K562 (cell line): Measurements from ENCODE around the gene PIGK.

Source experiments
- CEBPZ ChIP-seq: fragments of 150-350 bp; IDR thresholded peaks from 2 replicates; pipeline ENCODE4 v1.6.1; 2014; ENCODE audit warnings: low read depth, mild to moderate bottlenecking, low read length, borderline replicate concordance
- FOXK1 ChIP-seq: sonication (generic); formaldehyde crosslinking; IDR thresholded peaks from 2 replicates; pipeline ENCODE4 v1.8.0; 2022; ENCODE audit warnings: missing genetic modification reagents, mild to moderate bottlenecking, borderline replicate concordance
- GABPA ChIP-seq: fragments of 200-800 bp; sonication (Bioruptor generic); conservative IDR thresholded peaks from 2 replicates; pipeline ENCODE4 v1.6.1; 2016; ENCODE audit warnings: low read depth, missing genetic modification characterization, missing compliant biosample characterization
- POLR2A ChIP-seq: fragments of 450-650 bp; conservative IDR thresholded peaks from 2 replicates; pipeline ENCODE4 v1.6.1; 2016
- ZNF232 ChIP-seq: sonication (generic); formaldehyde crosslinking; IDR thresholded peaks from 2 replicates; pipeline ENCODE4 v1.8.0; 2022; ENCODE audit warnings: mild to moderate bottlenecking, missing genetic modification reagents
- ZNF511 ChIP-seq: sonication (generic); formaldehyde crosslinking; IDR thresholded peaks from 2 replicates; pipeline ENCODE4 v1.8.0; 2022; ENCODE audit warnings: mild to moderate bottlenecking, missing genetic modification reagents
- TF ChIP-seq, protein P1 (sequence below), 2 experiments: fragments of 450-650 bp; formaldehyde crosslinking in 1 of 2; IDR thresholded peaks; 2 replicates each; pipeline versions ENCODE4 v1.4.0 to v1.6.1; 2014 to 2020; ENCODE audit warnings: mild to moderate bottlenecking in 2 of 2, borderline replicate concordance in 1 of 2, low read depth in 1 of 2

- TF ChIP-seq ZNF232 (CRISPR knock-in tag) (no peak), POLR2A (no peak), CEBPZ (no peak), FOXK1 (no peak), GABPA (no peak), ZNF511 (CRISPR knock-in tag) (no peak)
- TF ChIP-seq, protein P1, sequence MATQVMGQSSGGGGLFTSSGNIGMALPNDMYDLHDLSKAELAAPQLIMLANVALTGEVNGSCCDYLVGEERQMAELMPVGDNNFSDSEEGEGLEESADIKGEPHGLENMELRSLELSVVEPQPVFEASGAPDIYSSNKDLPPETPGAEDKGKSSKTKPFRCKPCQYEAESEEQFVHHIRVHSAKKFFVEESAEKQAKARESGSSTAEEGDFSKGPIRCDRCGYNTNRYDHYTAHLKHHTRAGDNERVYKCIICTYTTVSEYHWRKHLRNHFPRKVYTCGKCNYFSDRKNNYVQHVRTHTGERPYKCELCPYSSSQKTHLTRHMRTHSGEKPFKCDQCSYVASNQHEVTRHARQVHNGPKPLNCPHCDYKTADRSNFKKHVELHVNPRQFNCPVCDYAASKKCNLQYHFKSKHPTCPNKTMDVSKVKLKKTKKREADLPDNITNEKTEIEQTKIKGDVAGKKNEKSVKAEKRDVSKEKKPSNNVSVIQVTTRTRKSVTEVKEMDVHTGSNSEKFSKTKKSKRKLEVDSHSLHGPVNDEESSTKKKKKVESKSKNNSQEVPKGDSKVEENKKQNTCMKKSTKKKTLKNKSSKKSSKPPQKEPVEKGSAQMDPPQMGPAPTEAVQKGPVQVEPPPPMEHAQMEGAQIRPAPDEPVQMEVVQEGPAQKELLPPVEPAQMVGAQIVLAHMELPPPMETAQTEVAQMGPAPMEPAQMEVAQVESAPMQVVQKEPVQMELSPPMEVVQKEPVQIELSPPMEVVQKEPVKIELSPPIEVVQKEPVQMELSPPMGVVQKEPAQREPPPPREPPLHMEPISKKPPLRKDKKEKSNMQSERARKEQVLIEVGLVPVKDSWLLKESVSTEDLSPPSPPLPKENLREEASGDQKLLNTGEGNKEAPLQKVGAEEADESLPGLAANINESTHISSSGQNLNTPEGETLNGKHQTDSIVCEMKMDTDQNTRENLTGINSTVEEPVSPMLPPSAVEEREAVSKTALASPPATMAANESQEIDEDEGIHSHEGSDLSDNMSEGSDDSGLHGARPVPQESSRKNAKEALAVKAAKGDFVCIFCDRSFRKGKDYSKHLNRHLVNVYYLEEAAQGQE (IDR thresholded peaks at IDR 0.05; ENCODE audit: borderline replicate concordance), result no peak
- TF ChIP-seq, protein P1 (CRISPR knock-in tag; IDR thresholded peaks at IDR 0.05; ENCODE audit: low read depth), result no peak
Observed at GRCh38 chr1:77051425-77051824, 167.8 kb downstream of the PIGK start.
